Esophagus muscularis mucosa (tissue), 3 donors: Measurements from ENCODE around the gene BBS2.

Experiments used
- CTCF ChIP-seq, 3 experiments: fragments of 200-600 bp in 2 of 3; fragments of 450-650 bp in 1 of 3; sonication (generic) in 2 of 3; IDR thresholded peaks; one replicate each; pipeline ENCODE4 v1.5.1; 2017 to 2019; ENCODE audit warnings: antibody characterized with exemption in 3 of 3, mild to moderate bottlenecking in 2 of 3, moderate library complexity in 1 of 3
- POLR2A ChIP-seq: fragments of 450-650 bp; IDR thresholded peaks from one replicate; pipeline ENCODE4 v1.6.1; 2017; ENCODE audit warnings: antibody characterized with exemption, moderate library complexity, mild to moderate bottlenecking, low read depth

- TF ChIP-seq POLR2A = no peak
- no peak for TF ChIP-seq CTCF (IDR thresholded peaks at IDR 0.05)
Observed at GRCh38 chr16:56482683-56483236, 37.1 kb downstream of the BBS2 start.
